A172 (cell line): ENCODE measurements around the gene HRC. TPM values are rescaled to one million over a fixed set of nuclear protein-coding genes. Genes with fewer than 3 reads are reported as not detected.
"Not testable (repeated sequence)": the region's sequence is repeated elsewhere in the genome, so short reads cannot be mapped to it uniquely, and the experiment has no call there.

Source experiments
- DNase-seq: peaks from one replicate; pipeline ENCODE4 v3.0.0-alpha.2; 2015; ENCODE audit warnings: low spot score
- total RNA-seq: library from RNA; depleted of rRNA; stranded (reverse); fragments of >200 nt; shearing (Covaris generic); gene quantifications from 2 replicates; pipeline ENCODE4 v1.2.3, GENCODE V29; 2014

HRC gene
- total RNA-seq, 1 experiment from 2014 or later = not detected

GRCh38 chr19:49135686-49136085 is 19.5 kb downstream of the HRC start:
- no peak for DNase-seq

DNA sequence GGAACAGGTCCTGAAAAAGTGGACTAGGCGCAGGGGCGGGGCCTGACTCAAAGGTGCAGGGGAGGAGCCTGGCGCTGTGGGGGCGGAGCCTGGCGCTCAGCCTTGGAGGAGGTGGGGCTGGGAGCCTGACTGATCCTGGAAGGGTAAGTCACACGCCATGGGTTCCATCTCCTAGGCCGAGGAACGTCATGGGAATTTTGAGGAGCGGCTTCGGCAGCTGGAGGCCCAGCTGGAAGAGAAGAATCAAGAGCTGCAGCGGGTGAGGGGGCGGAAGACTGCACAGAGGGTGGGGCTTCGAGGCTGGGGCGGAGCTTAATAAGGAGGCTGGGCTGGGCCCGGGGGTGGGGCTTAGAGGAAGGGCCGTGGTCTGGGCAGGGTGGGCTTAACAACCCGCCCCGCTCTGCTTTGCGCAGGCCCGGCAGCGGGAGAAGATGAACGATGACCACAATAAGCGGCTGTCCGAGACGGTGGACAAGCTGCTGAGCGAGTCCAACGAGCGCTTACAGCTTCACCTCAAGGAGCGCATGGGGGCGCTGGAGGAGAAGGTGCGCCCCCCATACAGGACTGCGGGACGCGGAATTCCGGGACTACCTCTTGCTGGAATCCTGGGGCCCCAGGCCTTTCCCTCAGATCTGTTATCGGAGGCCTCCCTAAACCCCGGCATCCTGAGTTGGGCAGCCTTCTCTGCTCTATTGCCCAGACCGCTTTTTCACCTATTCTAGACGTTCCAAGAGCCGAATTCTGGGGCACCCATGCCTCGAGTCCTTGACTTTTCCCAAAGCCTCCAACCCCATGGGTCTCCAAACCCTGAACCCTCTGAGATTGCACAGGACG is 21.4 kb downstream of the HRC start:
- DNase-seq = no peak

DNA sequence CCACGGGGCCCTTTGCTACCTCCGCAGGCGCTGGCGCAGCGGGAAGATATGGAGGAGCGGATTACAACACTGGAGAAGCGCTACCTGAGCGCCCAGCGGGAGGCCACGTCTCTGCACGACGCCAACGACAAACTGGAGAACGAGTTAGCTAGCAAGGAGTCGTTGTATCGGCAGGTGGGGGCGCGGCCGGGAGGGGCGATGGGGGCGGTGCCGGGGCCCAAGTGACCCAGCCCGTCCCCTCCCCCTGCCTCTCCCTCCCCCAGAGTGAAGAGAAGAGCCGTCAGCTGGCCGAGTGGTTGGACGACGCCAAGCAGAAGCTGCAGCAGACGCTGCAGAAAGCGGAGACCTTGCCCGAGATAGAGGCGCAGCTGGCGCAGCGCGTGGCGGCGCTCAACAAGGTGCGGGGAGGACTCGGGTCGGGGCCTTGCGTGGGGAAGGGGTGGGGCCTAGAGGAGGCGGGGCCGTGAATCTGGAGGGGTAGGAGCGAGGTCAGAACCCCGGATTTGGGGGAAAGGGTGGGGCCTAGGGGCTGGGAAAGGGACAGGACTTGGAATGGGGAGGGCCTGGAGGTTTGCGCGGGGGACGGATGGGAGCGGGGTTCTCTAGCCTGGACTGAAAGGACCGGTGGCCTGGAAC is 22.1 kb downstream of the HRC start:
- DNase-seq = no peak

GRCh38 chr19:49130325-49130724 is 24.9 kb downstream of the HRC start:
- no peak for DNase-seq

GRCh38 chr19:49129238-49129583 is 26.0 kb downstream of the HRC start:
- DNase-seq = no peak

- no peak for DNase-seq
Measured at GRCh38 chr19:49128545-49129237, 26.5 kb downstream of the HRC start.

DNA sequence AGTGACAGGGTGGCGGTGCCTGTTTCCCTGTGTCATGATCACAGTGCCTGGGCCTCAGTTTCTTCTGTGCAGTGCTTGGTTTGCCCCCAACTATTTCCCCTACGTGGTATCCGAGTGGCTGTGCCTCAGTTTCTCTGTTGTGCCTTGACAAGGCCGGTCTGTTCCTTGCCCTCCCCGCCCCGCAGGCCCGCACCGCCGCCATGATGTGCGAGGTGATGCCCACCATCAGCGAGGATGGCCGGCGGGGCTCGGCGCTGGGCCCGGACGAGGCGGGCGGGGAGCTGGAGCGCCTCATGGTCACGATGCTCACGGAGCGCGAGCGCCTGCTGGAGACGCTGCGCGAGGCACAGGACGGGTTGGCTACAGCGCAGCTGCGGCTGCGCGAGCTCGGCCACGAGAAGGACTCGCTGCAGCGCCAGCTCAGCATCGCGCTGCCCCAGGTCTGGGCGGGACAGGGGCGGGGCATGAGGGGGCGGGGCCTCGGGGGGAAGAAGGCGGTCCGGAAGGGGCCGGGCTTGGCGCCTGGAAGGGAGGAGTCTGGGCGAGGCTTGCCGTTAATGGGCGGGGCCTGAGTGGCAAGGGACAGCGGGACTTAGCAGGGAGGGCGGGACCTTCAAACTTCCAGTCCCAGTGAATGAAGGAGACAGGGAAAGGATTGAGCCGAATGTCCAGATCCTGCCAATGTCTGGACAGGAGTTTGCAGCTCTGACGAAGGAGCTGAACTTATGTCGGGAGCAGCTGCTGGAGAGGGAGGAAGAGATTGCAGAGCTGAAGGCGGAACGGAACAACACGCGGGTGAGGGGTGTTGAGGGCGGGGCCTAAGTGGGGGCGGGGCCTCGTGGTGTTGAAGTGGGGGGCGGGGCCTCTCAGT is 27.3 kb downstream of the HRC start:
- peak; percentile 87 for DNase-seq

- not testable (repeated sequence) for DNase-seq
Measured at GRCh38 chr19:49127225-49127624, 28.0 kb downstream of the HRC start.

- DNase-seq = no peak
Measured at GRCh38 chr19:49126575-49126974, 28.6 kb downstream of the HRC start.

DNA sequence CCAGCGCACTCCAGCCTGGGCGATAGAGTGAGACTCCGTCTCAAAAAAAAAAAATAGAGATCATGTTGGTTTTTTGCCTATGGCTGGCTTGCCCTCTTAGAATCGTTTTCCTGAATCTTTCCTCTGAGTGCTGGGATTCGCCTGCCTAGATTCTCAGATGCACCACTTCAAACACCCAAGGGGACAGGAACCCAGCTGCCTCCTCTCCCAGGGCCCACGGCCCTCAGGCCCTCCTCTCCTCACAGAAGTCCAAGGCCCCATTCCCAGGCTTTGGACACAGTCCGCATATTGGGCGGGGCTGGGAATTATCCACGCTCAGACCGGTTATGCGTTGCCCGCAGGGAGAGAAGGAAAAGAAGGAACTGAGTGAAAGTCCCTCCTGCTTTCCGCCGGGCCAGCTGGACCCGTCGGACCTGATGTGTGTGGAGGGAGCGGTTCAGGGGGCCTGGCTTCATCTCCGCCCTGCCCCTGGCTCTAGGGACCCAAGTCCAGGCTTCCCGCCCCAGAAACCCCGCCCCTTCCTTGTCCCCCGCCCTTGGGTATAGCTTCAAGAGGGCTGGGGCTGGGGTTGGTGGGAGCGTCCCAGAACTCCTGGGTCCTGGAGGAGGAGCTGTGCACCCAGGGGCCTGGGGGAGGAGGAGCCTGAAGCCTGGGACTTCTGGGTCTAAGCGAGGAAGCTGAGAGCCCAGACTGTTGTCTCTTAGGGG is 30.0 kb downstream of the HRC start:
- DNase-seq = no peak

DNA sequence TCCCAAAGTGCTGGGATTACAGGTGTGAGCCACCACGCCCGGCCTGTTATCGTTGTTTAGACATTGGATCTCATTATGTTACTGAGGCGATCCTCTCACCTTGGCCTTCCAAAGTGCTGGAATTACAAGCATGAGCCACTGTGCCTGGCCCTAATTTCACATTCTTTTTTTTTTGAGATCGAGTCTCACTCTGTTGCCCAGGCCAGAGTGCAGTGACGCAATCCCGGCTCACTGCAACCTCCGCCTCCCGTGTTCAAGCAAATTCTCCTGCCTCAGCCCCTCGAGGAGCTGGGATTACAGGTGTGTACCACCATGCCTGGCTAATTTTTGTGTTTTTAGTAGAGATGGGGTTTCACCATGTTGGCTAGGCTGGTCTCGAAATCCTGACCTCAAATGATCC is 31.9 kb downstream of the HRC start:
- DNase-seq = not testable (repeated sequence)

GRCh38 chr19:49121841-49122240 is 33.4 kb downstream of the HRC start:
- not testable (repeated sequence) for DNase-seq

- no peak for DNase-seq
Measured at GRCh38 chr19:49120868-49121267, 34.3 kb downstream of the HRC start.

- DNase-seq = no peak
Measured at GRCh38 chr19:49120325-49120683, 34.9 kb downstream of the HRC start.

GRCh38 chr19:49119411-49120324 is 35.5 kb downstream of the HRC start, which contains the start of gene PPFIA3:
Gene PPFIA3, plus strand, starts transcription at chr19:49119544. Its CDS starts 8,330 bp downstream, at chr19:49127874.
- no peak for DNase-seq

GRCh38 chr19:49118565-49119410 is 36.4 kb downstream of the HRC start, which contains the start of gene C19orf73:
Gene C19orf73, minus strand, starts transcription at chr19:49119143. Its CDS starts 121 bp downstream, at chr19:49119022.
- DNase-seq = peak; percentile 71

- DNase-seq = no peak
Measured at GRCh38 chr19:49117677-49118564, 37.3 kb downstream of the HRC start.

DNA sequence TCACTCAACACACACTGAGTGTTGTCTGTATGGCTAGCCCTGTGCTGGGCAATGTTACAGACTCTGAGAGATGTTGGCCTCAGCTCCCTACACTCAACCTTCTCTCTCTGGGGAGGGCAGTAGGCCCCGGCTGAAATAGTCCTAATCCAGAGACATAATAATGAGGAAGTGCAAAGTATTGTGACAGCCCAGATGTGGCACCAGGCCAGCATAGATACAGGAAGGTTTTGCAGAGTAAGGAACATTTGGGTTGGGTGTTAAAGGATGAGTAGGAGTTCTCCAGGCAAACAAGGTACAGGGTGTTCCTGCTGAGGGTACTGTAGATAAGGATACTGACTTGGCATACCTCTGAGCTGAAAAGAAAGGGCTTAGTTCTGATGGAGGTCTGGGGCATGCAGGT is 38.7 kb downstream of the HRC start:
- DNase-seq = no peak
